DND-41 (cell line): ENCODE results near the gene ACLY.

Experiments
- CTCF ChIP-seq: IDR thresholded peaks from 2 replicates; pipeline ENCODE4 v1.5.1; 2012; ENCODE audit warnings: borderline replicate concordance, low read length, moderate library complexity, mild to moderate bottlenecking; ENCODE audit not compliant: poor library complexity, severe bottlenecking; ENCODE audit errors: extremely low read depth
- EZH2 ChIP-seq: IDR thresholded peaks from 3 replicates; pipeline ENCODE4 v1.6.1; 2012; ENCODE audit warnings: borderline replicate concordance, low read depth, mild to moderate bottlenecking, moderate library complexity, low read length, inconsistent platforms; ENCODE audit not compliant: severe bottlenecking

DNA sequence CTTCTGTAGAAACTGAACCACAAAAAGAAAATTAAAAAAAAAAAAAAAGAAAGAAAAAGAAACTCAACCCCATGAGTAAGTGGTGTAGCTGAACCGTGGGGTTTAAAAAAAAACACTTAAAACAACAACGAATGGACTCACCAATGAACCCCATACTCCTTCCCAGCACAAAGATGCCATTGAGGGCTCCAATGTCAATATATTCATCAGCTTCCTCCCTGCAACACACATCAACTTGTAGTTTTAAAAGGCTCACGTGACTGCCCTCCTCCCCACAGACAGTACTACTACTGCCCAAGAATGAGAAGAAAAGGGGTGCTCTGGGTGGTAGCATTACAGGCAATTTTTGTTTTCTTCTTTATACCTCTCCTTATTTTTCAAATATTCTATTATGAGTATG, 50.2 kb downstream of the ACLY start:
- TF ChIP-seq CTCF = no peak
- TF ChIP-seq EZH2 = no peak
